Tibial nerve (tissue), 4 donors: ENCODE measurements around the gene SLCO3A1.

Experiments used
- CTCF ChIP-seq, 5 experiments: fragments of 200-600 bp in 3 of 5; fragments of 450-650 bp in 2 of 5; sonication (generic) in 3 of 5; IDR thresholded peaks; one replicate each; pipeline ENCODE4 v1.5.1; 2016 to 2019; ENCODE audit warnings: antibody characterized with exemption in 5 of 5, mild to moderate bottlenecking in 3 of 5, moderate library complexity in 2 of 5
- EP300 ChIP-seq, 2 donors: sonication (generic); formaldehyde crosslinking; IDR thresholded peaks; one replicate each; pipeline ENCODE4 v1.6.1; 2017; ENCODE audit warnings: antibody characterized with exemption in 2 of 2, mild to moderate bottlenecking in 1 of 2
- POLR2A ChIP-seq, 2 donors: fragments of 450-650 bp; IDR thresholded peaks; one replicate each; pipeline ENCODE4 v1.6.1; 2017; ENCODE audit warnings: antibody characterized with exemption in 2 of 2, mild to moderate bottlenecking in 2 of 2, moderate library complexity in 2 of 2

GRCh38 chr15:92167451-92167850, 313.9 kb downstream of the SLCO3A1 start:
- TF ChIP-seq CTCF (IDR thresholded peaks at IDR 0.05) = no peak
- TF ChIP-seq EP300 (IDR thresholded peaks at IDR 0.05) = no peak
- no peak for TF ChIP-seq POLR2A (IDR thresholded peaks at IDR 0.05)
